HEK293T (cell line): ENCODE measurements around the gene TCF20.

Source experiments
- BHLHE40 ChIP-seq: fragments of 450-650 bp; IDR thresholded peaks from 2 replicates; pipeline ENCODE4 v1.6.1; 2016; ENCODE audit warnings: mild to moderate bottlenecking, moderate library complexity, borderline replicate concordance
- FOXK2 ChIP-seq: fragments of 450-650 bp; IDR thresholded peaks from 2 replicates; pipeline ENCODE4 v1.6.1; 2016; ENCODE audit warnings: mild to moderate bottlenecking
- FOXM1 ChIP-seq: fragments of 450-650 bp; IDR thresholded peaks from 2 replicates; pipeline ENCODE4 v1.6.1; 2017; ENCODE audit warnings: mild to moderate bottlenecking, borderline replicate concordance
- SP1 ChIP-seq: fragments of 450-650 bp; IDR thresholded peaks from 2 replicates; pipeline ENCODE4 v1.6.1; 2017
- ZNF384 ChIP-seq: fragments of 450-650 bp; IDR thresholded peaks from 2 replicates; pipeline ENCODE4 v1.6.1; 2016

GRCh38 chr22:42243802-42244060 is 26.7 kb downstream of the TCF20 start:
- no peak for TF ChIP-seq BHLHE40
- no peak for TF ChIP-seq SP1
- no peak for TF ChIP-seq FOXM1
- TF ChIP-seq FOXK2: no peak
- TF ChIP-seq ZNF384: no peak
